ENCODE data around the gene RPS6KA6. TPM values are rescaled to one million over a fixed set of nuclear protein-coding genes. Genes with fewer than 3 reads are reported as not detected.

The RPS6KA6 gene
- total RNA-seq (under 1 TPM; 0.39 to 0.55 TPM), polyA plus RNA-seq (not detected)

DNA sequence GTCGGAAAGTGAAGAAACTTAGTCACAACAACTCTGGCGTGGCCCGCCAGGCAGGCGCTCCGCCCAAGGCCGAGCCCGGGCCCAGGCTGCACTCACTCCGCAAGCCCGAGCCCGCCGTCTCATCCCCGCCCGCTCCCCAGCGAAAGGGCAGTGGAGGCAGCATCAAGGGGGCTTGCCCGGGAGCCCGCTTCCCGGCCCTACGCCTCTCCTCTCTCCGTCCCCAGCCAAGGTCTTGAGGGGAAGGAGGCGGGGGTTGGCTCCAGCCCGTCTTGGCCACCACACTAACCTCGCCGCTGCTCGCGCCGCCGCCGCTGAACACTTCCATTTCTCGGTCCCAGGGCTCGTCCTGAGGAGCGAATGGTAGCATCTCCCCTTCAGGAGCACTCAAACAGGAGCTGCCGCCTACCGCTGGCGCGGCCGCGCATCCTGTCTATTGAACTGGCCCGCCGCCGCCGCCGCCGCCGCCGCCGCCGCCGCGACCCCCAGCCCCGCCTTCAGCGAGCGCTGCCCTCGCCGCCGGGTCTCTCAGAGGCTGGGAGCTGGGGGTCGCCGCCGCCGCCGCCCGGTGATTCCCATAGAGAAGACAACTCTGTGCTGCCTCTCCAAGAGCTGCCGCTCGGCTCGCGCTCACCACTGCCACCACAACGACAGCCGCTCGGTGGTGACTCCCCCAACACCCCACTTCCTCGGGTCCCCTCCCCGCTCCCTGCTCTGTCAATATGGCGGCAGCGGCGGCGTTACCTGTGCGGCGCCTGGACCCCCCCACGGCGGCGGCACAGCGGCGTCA is at the start of gene RPS6KA6:
TSS of gene RPS6KA6 (minus strand) at position 667 of the 787 bp plus-strand sequence. CDS start at position 367, 300 bp downstream.
- POLR2A ChIA-PET (ENCODE audit: partially characterized antibody) = no interaction called here
- Histone ChIP-seq H3K27me3 (ENCODE audit: insufficient read depth, low read length) (no peaks in the 10 kb centered on the region), H3K27ac (ENCODE audit: low read depth, low read length) (no peak within 1 kb of the TSS), H3K4me3 (ENCODE audit: low read length in 2 of 2) (no peak within 1 kb of the TSS), H3K36me3 (ENCODE audit: insufficient read depth, low read length) (no peaks in the 10 kb centered on the region), H3K4me1 (ENCODE audit: insufficient read depth, low read length) (no peaks in the 10 kb centered on the region), H3K9me3 (ENCODE audit: control insufficient read depth in 1 of 2, low read length in 2 of 2) (no peaks in the 10 kb centered on the region)
- peak within 1 kb of the TSS in 6 of 8 donors; percentile 14 to 65 (median 38) for H3K4me3 Mint-ChIP-seq
- H3K27me3 Mint-ChIP-seq = peaks cover 6% of the 10 kb centered on the region in 2 donors
- peaks cover 0 to 9% (median 5%) of the 10 kb centered on the region in 8 donors for H3K9me3 Mint-ChIP-seq
- H3K4me1 Mint-ChIP-seq = peaks cover 0 to 4% (median 1%) of the 10 kb centered on the region in 4 donors
- DNase-seq = peak in 1 of 5 donors; percentile 35
- intact Hi-C loops (cut with micrococcal nuclease) = no loop called here
- H3K36me3 Mint-ChIP-seq = no peaks in the 10 kb centered on the region
- CTCF ChIA-PET (ENCODE audit: partially characterized antibody) = no interaction called here
- peak within 1 kb of the TSS in 3 of 7 donors; percentile 1 to 68 (median 31) for H3K27ac Mint-ChIP-seq

DNA sequence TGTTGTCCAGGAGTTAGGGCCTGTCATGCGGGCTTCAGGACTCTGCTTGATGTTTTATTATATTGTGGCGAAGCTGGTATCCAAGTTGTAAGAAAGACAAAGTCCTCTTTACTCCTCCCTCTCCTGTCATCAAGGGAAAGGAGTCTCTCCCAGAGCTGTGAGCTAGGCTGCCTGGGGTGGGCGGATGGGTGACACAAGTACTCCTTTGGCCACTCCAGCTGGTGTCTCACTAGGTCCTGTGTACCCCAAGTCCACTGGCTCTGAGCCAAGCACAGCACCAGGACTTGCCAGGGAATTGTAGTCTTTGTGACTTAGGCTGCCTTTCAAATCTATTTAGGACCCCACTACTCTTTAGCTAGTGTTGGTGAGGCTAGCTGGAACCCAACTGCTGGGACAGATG is 36.7 kb upstream of the RPS6KA6 start:
- Mint-ChIP-seq H3K27me3 (no peaks in the 10 kb centered on the region), H3K36me3 (no peaks in the 10 kb centered on the region), H3K9me3 (no peaks in the 10 kb centered on the region), H3K4me3 (no peak overlapping the region), H3K27ac (no peak overlapping the region), H3K4me1 (no peaks in the 10 kb centered on the region)
- CTCF ChIA-PET (ENCODE audit: partially characterized antibody) = no interaction called here
- Histone ChIP-seq H3K27ac (ENCODE audit: low read depth, low read length) (no peak overlapping the region), H3K4me1 (ENCODE audit: insufficient read depth, low read length) (no peaks in the 10 kb centered on the region), H3K27me3 (ENCODE audit: insufficient read depth, low read length) (no peaks in the 10 kb centered on the region), H3K4me3 (ENCODE audit: low read length in 2 of 2) (no peak overlapping the region), H3K36me3 (ENCODE audit: insufficient read depth, low read length) (no peaks in the 10 kb centered on the region), H3K9me3 (ENCODE audit: control insufficient read depth in 1 of 2, low read length in 2 of 2) (no peaks in the 10 kb centered on the region)
- DNase-seq = no peak
- POLR2A ChIA-PET (ENCODE audit: partially characterized antibody) = no interaction called here
- intact Hi-C loops (cut with micrococcal nuclease) = no loop called here

DNA sequence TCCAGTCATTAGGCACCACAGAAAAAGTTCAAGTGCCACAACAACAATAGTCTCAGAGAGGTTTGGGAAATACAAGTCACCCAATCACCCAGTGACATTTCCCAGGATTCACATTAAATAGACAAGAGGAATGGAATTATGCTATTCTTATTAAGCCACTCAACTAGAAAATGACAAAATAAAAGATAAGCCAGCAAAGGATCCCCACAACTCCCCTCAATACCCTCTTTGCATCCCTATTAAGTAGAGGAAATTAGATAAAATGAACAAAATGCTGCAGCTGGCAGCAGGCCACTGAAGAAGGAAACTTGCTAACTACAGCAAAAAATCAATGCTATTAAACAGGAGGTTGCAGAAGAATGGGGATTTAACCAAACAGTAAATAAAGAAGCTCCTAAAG is 35.3 kb upstream of the RPS6KA6 start:
- Histone ChIP-seq H3K36me3 (ENCODE audit: insufficient read depth, low read length) (no peaks in the 10 kb centered on the region), H3K4me3 (ENCODE audit: low read length in 2 of 2) (no peak overlapping the region), H3K4me1 (ENCODE audit: insufficient read depth, low read length) (no peaks in the 10 kb centered on the region), H3K27me3 (ENCODE audit: insufficient read depth, low read length) (no peaks in the 10 kb centered on the region), H3K27ac (ENCODE audit: low read depth, low read length) (no peak overlapping the region), H3K9me3 (ENCODE audit: control insufficient read depth in 1 of 2, low read length in 2 of 2) (no peaks in the 10 kb centered on the region)
- CTCF ChIA-PET (ENCODE audit: partially characterized antibody) = no interaction called here
- no peak for DNase-seq
- H3K27ac Mint-ChIP-seq = no peak overlapping the region
- H3K4me1 Mint-ChIP-seq = no peaks in the 10 kb centered on the region
- H3K36me3 Mint-ChIP-seq = no peaks in the 10 kb centered on the region
- intact Hi-C loops (cut with micrococcal nuclease) = no loop called here
- no peak overlapping the region for H3K4me3 Mint-ChIP-seq
- no peaks in the 10 kb centered on the region for H3K9me3 Mint-ChIP-seq
- POLR2A ChIA-PET (ENCODE audit: partially characterized antibody) = no interaction called here
- H3K27me3 Mint-ChIP-seq = no peaks in the 10 kb centered on the region

DNA sequence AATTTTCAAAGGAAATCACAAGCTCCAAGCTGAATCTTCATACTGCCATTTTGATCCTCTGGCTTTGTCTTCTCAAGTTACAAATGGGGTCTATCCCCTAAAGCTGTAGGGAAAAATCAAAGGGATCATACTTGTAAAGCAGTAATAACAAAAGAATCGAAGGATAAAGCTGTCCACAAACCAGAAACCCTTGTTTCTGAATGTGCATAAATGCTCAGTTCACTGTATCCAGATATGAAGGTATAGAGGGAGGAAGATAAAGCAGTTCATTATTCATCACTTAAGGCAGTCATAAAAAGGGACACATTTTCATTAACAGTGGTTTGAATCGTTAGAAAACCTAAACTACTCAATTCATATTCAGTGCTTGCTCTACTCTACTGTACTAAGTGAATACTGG is 33.2 kb upstream of the RPS6KA6 start:
- no peak for DNase-seq
- ChIA-PET CTCF (ENCODE audit: partially characterized antibody) (no interaction called here), POLR2A (ENCODE audit: partially characterized antibody) (no interaction called here)
- no peaks in the 10 kb centered on the region for H3K27me3 ChIP-seq (ENCODE audit: insufficient read depth, low read length)
- H3K36me3 Mint-ChIP-seq = no peaks in the 10 kb centered on the region
- H3K27ac Mint-ChIP-seq = no peak overlapping the region
- intact Hi-C loops (cut with micrococcal nuclease) = no loop called here
- H3K4me3 ChIP-seq (ENCODE audit: low read length in 2 of 2) = no peak overlapping the region
- no peaks in the 10 kb centered on the region for H3K36me3 ChIP-seq (ENCODE audit: insufficient read depth, low read length)
- no peak overlapping the region for H3K27ac ChIP-seq (ENCODE audit: low read depth, low read length)
- H3K9me3 Mint-ChIP-seq = no peaks in the 10 kb centered on the region
- H3K9me3 ChIP-seq (ENCODE audit: control insufficient read depth in 1 of 2, low read length in 2 of 2) = no peaks in the 10 kb centered on the region
- no peak overlapping the region for H3K4me3 Mint-ChIP-seq
- no peaks in the 10 kb centered on the region for H3K4me1 Mint-ChIP-seq
- no peaks in the 10 kb centered on the region for H3K27me3 Mint-ChIP-seq
- no peaks in the 10 kb centered on the region for H3K4me1 ChIP-seq (ENCODE audit: insufficient read depth, low read length)

DNA sequence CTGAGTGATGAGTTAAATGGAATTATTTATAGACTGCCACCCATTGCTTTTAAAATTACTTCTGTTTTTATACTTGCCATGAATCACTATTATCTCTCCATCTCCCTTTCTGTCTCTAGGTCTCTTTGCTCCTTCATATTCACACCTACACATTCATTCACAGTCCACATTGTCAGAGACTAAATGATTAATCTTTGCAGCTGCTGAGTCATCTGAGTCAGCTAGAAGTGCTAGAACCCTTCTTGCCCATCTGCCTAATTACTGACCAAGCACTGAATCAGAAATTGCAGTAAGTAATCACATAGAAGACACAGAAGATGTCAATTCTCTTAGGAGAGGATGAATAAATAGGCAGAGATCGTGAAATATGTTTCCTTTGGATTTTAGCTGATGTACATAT is 31.6 kb upstream of the RPS6KA6 start:
- no peak overlapping the region for H3K27ac Mint-ChIP-seq

DNA sequence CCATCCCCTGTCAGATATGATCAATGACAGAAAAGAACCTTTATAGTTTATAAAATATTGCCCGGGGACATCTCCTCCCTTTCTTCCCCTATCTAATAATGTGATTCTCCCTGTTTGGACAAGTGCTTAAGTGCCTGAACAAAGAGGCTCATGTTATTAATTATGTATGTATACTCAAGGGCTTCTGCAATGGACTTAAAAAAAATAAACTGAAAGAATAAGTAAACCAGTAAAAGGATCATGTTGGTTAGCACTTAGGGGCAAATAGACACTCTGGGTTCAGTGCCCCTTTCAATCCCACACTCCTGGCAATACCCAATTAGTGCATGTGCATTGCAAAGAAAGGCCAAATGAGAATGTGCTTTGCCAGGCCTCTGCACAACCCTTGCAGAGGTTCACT is 30.7 kb upstream of the RPS6KA6 start:
- H3K36me3 ChIP-seq (ENCODE audit: insufficient read depth, low read length) = no peaks in the 10 kb centered on the region
- no peaks in the 10 kb centered on the region for H3K27me3 Mint-ChIP-seq
- intact Hi-C loops (cut with micrococcal nuclease) = no loop called here
- no peak overlapping the region for H3K27ac Mint-ChIP-seq
- H3K9me3 Mint-ChIP-seq = peaks cover 0 to 4% (median 0%) of the 10 kb centered on the region in 8 donors
- H3K27me3 ChIP-seq (ENCODE audit: insufficient read depth, low read length) = no peaks in the 10 kb centered on the region
- no peaks in the 10 kb centered on the region for H3K4me1 Mint-ChIP-seq
- no peaks in the 10 kb centered on the region for H3K36me3 Mint-ChIP-seq
- no peak overlapping the region for H3K27ac ChIP-seq (ENCODE audit: low read depth, low read length)
- no peak for DNase-seq
- no peak overlapping the region for H3K4me3 Mint-ChIP-seq
- ChIA-PET CTCF (ENCODE audit: partially characterized antibody) (no interaction called here), POLR2A (ENCODE audit: partially characterized antibody) (no interaction called here)
- no peaks in the 10 kb centered on the region for H3K9me3 ChIP-seq (ENCODE audit: control insufficient read depth in 1 of 2, low read length in 2 of 2)
- no peaks in the 10 kb centered on the region for H3K4me1 ChIP-seq (ENCODE audit: insufficient read depth, low read length)
- no peak overlapping the region for H3K4me3 ChIP-seq (ENCODE audit: low read length in 2 of 2)

More for the DNA sequence above, 31.6 kb upstream of the RPS6KA6 start:
- H3K9me3 ChIP-seq (ENCODE audit: control insufficient read depth in 1 of 2, low read length in 2 of 2) = no peaks in the 10 kb centered on the region
- ChIA-PET POLR2A (ENCODE audit: partially characterized antibody) (no interaction called here), CTCF (ENCODE audit: partially characterized antibody) (no interaction called here)
- no peaks in the 10 kb centered on the region for H3K4me1 Mint-ChIP-seq
- no peaks in the 10 kb centered on the region for H3K4me1 ChIP-seq (ENCODE audit: insufficient read depth, low read length)
- no peaks in the 10 kb centered on the region for H3K36me3 Mint-ChIP-seq
- no peak overlapping the region for H3K4me3 Mint-ChIP-seq
- intact Hi-C loops (cut with micrococcal nuclease) = no loop called here
- H3K27ac ChIP-seq (ENCODE audit: low read depth, low read length) = no peak overlapping the region
- no peak for DNase-seq
- H3K27me3 ChIP-seq (ENCODE audit: insufficient read depth, low read length) = no peaks in the 10 kb centered on the region
- H3K27me3 Mint-ChIP-seq = no peaks in the 10 kb centered on the region
- H3K4me3 ChIP-seq (ENCODE audit: low read length in 2 of 2) = no peak overlapping the region
- H3K36me3 ChIP-seq (ENCODE audit: insufficient read depth, low read length) = no peaks in the 10 kb centered on the region
- H3K9me3 Mint-ChIP-seq = no peaks in the 10 kb centered on the region

DNA sequence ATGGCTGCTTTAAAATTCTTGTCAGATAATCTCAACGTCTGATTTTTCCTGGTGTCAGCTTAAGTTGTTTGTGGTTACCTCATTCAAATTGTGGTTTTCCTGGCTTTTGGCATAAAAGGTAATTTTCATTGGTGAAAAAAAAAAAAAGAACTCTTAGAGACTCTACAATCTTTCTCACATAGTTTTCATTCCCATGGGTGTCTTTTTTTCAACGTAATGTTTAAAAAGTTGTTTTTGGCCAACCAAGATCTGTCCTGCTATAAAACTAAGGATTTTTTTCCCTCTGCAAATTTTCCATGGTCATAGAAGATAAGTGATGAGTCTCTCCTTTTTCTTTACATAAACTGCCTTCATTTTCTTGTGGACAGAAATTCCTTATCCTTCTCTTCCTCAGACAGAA is 28.9 kb upstream of the RPS6KA6 start:
- POLR2A ChIA-PET (ENCODE audit: partially characterized antibody) = no interaction called here
- H3K27ac Mint-ChIP-seq = no peak overlapping the region
- intact Hi-C loops (cut with micrococcal nuclease) = no loop called here
- Histone ChIP-seq H3K4me1 (ENCODE audit: insufficient read depth, low read length) (no peaks in the 10 kb centered on the region), H3K36me3 (ENCODE audit: insufficient read depth, low read length) (no peaks in the 10 kb centered on the region), H3K27ac (ENCODE audit: low read depth, low read length) (no peak overlapping the region), H3K9me3 (ENCODE audit: control insufficient read depth in 1 of 2, low read length in 2 of 2) (no peaks in the 10 kb centered on the region), H3K4me3 (ENCODE audit: low read length in 2 of 2) (no peak overlapping the region), H3K27me3 (ENCODE audit: insufficient read depth, low read length) (no peaks in the 10 kb centered on the region)
- no peaks in the 10 kb centered on the region for H3K4me1 Mint-ChIP-seq
- DNase-seq = no peak
- CTCF ChIA-PET (ENCODE audit: partially characterized antibody) = no interaction called here
- H3K27me3 Mint-ChIP-seq = no peaks in the 10 kb centered on the region
- no peak overlapping the region for H3K4me3 Mint-ChIP-seq
- no peaks in the 10 kb centered on the region for H3K36me3 Mint-ChIP-seq
- peaks cover 0 to 4% (median 0%) of the 10 kb centered on the region in 8 donors for H3K9me3 Mint-ChIP-seq

Data from CD4-positive, alpha-beta memory T cell (primary cell).